SJSA1 (cell line): Measurements from ENCODE around the gene ABLIM2. TPM values are rescaled to one million over a fixed set of nuclear protein-coding genes. Genes with fewer than 3 reads are reported as not detected.

Source experiments
- DNase-seq, 2 experiments: peaks; one replicate each; pipeline ENCODE4 v3.0.0-alpha.2; 2015 to 2020; ENCODE audit warnings: low spot score in 2 of 2, low read depth in 1 of 2
- H3K27ac ChIP-seq: fragments of 250-450 bp; sonication (Bioruptor Pico); 2 replicates; pipeline ENCODE4 v1.5.1; 2020; ENCODE audit warnings: mild to moderate bottlenecking, moderate library complexity
- H3K27me3 ChIP-seq: fragments of 250-450 bp; sonication (Bioruptor Pico); replicated peaks from 2 replicates; pipeline ENCODE4 v1.5.1; 2020; ENCODE audit warnings: mild to moderate bottlenecking, moderate library complexity
- H3K36me3 ChIP-seq: fragments of 250-450 bp; sonication (Bioruptor Pico); 2 replicates; pipeline ENCODE4 v1.5.1; 2020; ENCODE audit warnings: mild to moderate bottlenecking
- H3K4me1 ChIP-seq: fragments of 250-450 bp; sonication (Bioruptor Pico); replicated peaks from 2 replicates; pipeline ENCODE4 v1.6.1; 2021; ENCODE audit warnings: mild to moderate bottlenecking
- H3K4me3 ChIP-seq: fragments of 250-450 bp; sonication (Bioruptor Pico); 2 replicates; pipeline ENCODE4 v1.5.1; 2020; ENCODE audit warnings: mild to moderate bottlenecking
- H3K9me3 ChIP-seq: fragments of 250-450 bp; sonication (Bioruptor Pico); replicated peaks from 2 replicates; pipeline ENCODE4 v1.5.1; 2020; ENCODE audit warnings: mild to moderate bottlenecking
- total RNA-seq: library from RNA; depleted of rRNA; stranded (reverse); fragments of >200 nt; shearing (Covaris generic); gene quantifications from 2 replicates; pipeline ENCODE4 v1.2.3, GENCODE V29; 2014

ABLIM2 gene
- total RNA-seq, 1 experiment from 2014 or later: 0.13 TPM

- Histone ChIP-seq H3K36me3 (no peaks in the 10 kb centered on the region), H3K4me1 (no peaks in the 10 kb centered on the region), H3K27ac (no peak overlapping the region), H3K27me3 (peaks cover 66% of the 10 kb centered on the region), H3K4me3 (no peak overlapping the region), H3K9me3 (no peaks in the 10 kb centered on the region)
- DNase-seq: no peak
These were observed 76.7 kb downstream of the ABLIM2 start for GRCh38 chr4:8081621-8082516.

- Histone ChIP-seq H3K4me1 (no peaks in the 10 kb centered on the region), H3K27me3 (peaks cover 69% of the 10 kb centered on the region), H3K36me3 (no peaks in the 10 kb centered on the region), H3K9me3 (no peaks in the 10 kb centered on the region), H3K27ac (no peak overlapping the region), H3K4me3 (no peak overlapping the region)
- DNase-seq: no peak
These were observed 77.4 kb downstream of the ABLIM2 start for GRCh38 chr4:8081171-8081570.

GRCh38 chr4:8080754-8081065 lies 77.9 kb downstream of the ABLIM2 start:
- Histone ChIP-seq H3K4me1 (no peaks in the 10 kb centered on the region), H3K4me3 (no peak overlapping the region), H3K36me3 (no peaks in the 10 kb centered on the region), H3K9me3 (no peaks in the 10 kb centered on the region), H3K27ac (no peak overlapping the region), H3K27me3 (peaks cover 71% of the 10 kb centered on the region)
- no peak for DNase-seq

GRCh38 chr4:8079916-8080753 lies 78.5 kb downstream of the ABLIM2 start:
- DNase-seq: no peak
- peaks cover 75% of the 10 kb centered on the region for H3K27me3 ChIP-seq
- H3K4me1 ChIP-seq: no peaks in the 10 kb centered on the region

GRCh38 chr4:8079031-8079885 lies 79.4 kb downstream of the ABLIM2 start:
- Histone ChIP-seq H3K9me3 (no peaks in the 10 kb centered on the region), H3K27ac (no peak overlapping the region), H3K36me3 (no peaks in the 10 kb centered on the region), H3K4me3 (no peak overlapping the region), H3K4me1 (no peaks in the 10 kb centered on the region), H3K27me3 (peaks cover 75% of the 10 kb centered on the region)
- no peak for DNase-seq

More at GRCh38 chr4:8079916-8080753, 78.5 kb downstream of the ABLIM2 start:
- Histone ChIP-seq H3K27ac (no peak overlapping the region), H3K4me3 (no peak overlapping the region), H3K36me3 (no peaks in the 10 kb centered on the region), H3K9me3 (no peaks in the 10 kb centered on the region)

- no peak for DNase-seq
- H3K9me3 ChIP-seq: no peaks in the 10 kb centered on the region
- no peaks in the 10 kb centered on the region for H3K4me1 ChIP-seq
- H3K4me3 ChIP-seq: no peak overlapping the region
- no peaks in the 10 kb centered on the region for H3K36me3 ChIP-seq
- no peak overlapping the region for H3K27ac ChIP-seq
- H3K27me3 ChIP-seq: peaks cover 74% of the 10 kb centered on the region
These were observed 80.0 kb downstream of the ABLIM2 start for GRCh38 chr4:8078610-8079015.

- Histone ChIP-seq H3K4me1 (no peaks in the 10 kb centered on the region), H3K27ac (no peak overlapping the region), H3K27me3 (peaks cover 74% of the 10 kb centered on the region), H3K4me3 (no peak overlapping the region), H3K9me3 (no peaks in the 10 kb centered on the region), H3K36me3 (no peaks in the 10 kb centered on the region)
- no peak for DNase-seq
These were observed 80.5 kb downstream of the ABLIM2 start for GRCh38 chr4:8078109-8078494.

GRCh38 chr4:8077181-8078108 lies 81.2 kb downstream of the ABLIM2 start:
- Histone ChIP-seq H3K4me1 (no peaks in the 10 kb centered on the region), H3K27ac (no peak overlapping the region), H3K9me3 (no peaks in the 10 kb centered on the region), H3K36me3 (no peaks in the 10 kb centered on the region), H3K27me3 (peaks cover 74% of the 10 kb centered on the region), H3K4me3 (no peak overlapping the region)
- DNase-seq: no peak

- H3K27ac ChIP-seq: no peak overlapping the region
- H3K27me3 ChIP-seq: peaks cover 73% of the 10 kb centered on the region
- no peak for DNase-seq
- no peak overlapping the region for H3K4me3 ChIP-seq
- H3K4me1 ChIP-seq: no peaks in the 10 kb centered on the region
- H3K36me3 ChIP-seq: no peaks in the 10 kb centered on the region
- no peaks in the 10 kb centered on the region for H3K9me3 ChIP-seq
These were observed 82.6 kb downstream of the ABLIM2 start for GRCh38 chr4:8076023-8076422.

- no peaks in the 10 kb centered on the region for H3K36me3 ChIP-seq
- H3K4me3 ChIP-seq: no peak overlapping the region
- H3K27me3 ChIP-seq: peaks cover 75% of the 10 kb centered on the region
- H3K27ac ChIP-seq: no peak overlapping the region
- no peaks in the 10 kb centered on the region for H3K4me1 ChIP-seq
- no peaks in the 10 kb centered on the region for H3K9me3 ChIP-seq
- no peak for DNase-seq
These were observed 85.3 kb downstream of the ABLIM2 start for GRCh38 chr4:8073206-8073863.

GRCh38 chr4:8072235-8072968 lies 86.2 kb downstream of the ABLIM2 start:
- H3K4me3 ChIP-seq: no peak overlapping the region
- peaks cover 79% of the 10 kb centered on the region for H3K27me3 ChIP-seq
- no peaks in the 10 kb centered on the region for H3K36me3 ChIP-seq
- no peak overlapping the region for H3K27ac ChIP-seq
- no peaks in the 10 kb centered on the region for H3K9me3 ChIP-seq
- DNase-seq: no peak
- no peaks in the 10 kb centered on the region for H3K4me1 ChIP-seq

- DNase-seq: no peak
- Histone ChIP-seq H3K4me1 (no peaks in the 10 kb centered on the region), H3K27ac (no peak overlapping the region), H3K36me3 (no peaks in the 10 kb centered on the region), H3K9me3 (no peaks in the 10 kb centered on the region), H3K27me3 (peaks cover 79% of the 10 kb centered on the region), H3K4me3 (no peak overlapping the region)
These were observed 86.8 kb downstream of the ABLIM2 start for GRCh38 chr4:8071766-8072165.
